GM21526 (cell line): ENCODE results near the gene GSTCD.

Source experiments
- ATAC-seq: cut with Tn5 transposase; IDR thresholded peaks from one replicate; pipeline ENCODE4 v1.9.1; 2021; ENCODE audit warnings: moderate library complexity; ENCODE audit not compliant: unreplicated experiment, low FRiP score

GSTCD gene

GRCh38 chr4:105871997-105872396 lies 163.4 kb downstream of the GSTCD start:
- ATAC-seq, result no peak

- ATAC-seq, result no peak
Observed at GRCh38 chr4:105875233-105875632, 166.6 kb downstream of the GSTCD start.

- ATAC-seq, result no peak
Observed at GRCh38 chr4:105878668-105879067, 170.1 kb downstream of the GSTCD start.

DNA sequence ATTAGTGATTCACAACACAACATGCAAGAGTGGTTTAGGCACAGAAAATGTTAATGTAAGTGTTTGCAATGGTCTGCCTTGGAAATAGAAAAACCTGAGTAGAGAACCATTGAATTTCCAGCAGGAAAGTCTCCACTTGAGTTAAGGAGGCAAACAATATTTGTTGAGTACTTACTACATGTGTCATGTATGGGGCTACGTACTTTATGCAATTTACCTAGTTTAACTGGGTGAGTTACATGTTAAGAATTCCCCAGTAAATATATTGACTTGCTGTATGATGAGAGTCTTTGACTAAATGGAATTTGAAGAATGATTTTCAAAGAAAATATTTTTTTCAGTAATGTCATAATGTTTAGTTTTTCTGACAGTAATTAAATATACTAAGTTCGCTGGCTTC lies 178.9 kb downstream of the GSTCD start:
- ATAC-seq, result no peak

GRCh38 chr4:105894660-105895582 lies 186.3 kb downstream of the GSTCD start, which contains the start of gene NPNT:
Gene NPNT, plus strand, starts transcription at chr4:105895471. Its CDS starts 182 bp downstream, at chr4:105895653.
- peak; percentile 33 for ATAC-seq

DNA sequence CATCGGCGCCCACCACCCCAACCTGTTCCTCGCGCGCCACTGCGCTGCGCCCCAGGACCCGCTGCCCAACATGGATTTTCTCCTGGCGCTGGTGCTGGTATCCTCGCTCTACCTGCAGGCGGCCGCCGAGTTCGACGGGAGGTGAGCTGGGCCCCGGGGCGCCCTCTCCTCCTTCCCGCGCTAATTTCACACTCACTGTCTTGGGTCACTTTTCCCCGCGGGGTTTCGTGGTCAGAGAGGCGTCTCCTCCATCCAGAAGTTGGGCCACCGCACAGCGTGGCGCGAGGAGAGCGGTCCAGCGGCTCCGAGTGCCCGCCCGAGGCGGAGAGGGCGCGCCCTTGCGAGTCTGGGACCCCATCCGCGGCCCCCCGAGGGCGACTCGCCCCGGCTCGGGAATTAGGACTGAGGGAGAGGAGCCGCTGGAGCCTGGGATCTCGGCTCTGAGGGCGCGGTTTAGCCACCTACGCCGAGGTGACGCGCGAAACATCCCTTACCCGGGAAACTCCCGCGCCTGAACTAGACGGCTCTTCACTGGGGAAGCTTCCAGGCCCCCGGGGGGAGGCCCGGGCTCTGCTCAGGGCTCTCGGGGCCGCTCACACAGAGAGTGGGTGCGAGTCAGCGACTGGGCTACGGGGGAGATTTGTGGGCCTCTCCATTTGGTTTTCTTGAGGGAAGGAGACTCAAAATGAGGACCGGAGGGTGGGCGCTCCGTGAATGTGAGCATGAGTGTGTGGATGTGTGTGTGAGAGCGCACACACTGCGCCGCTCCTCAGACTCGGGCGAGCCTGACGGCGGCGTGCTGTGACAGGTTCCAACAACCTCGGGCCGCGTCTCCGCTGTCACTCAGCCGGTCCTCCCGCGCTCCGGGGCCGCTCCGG lies 187.2 kb downstream of the GSTCD start:
- peak; percentile 50 for ATAC-seq

DNA sequence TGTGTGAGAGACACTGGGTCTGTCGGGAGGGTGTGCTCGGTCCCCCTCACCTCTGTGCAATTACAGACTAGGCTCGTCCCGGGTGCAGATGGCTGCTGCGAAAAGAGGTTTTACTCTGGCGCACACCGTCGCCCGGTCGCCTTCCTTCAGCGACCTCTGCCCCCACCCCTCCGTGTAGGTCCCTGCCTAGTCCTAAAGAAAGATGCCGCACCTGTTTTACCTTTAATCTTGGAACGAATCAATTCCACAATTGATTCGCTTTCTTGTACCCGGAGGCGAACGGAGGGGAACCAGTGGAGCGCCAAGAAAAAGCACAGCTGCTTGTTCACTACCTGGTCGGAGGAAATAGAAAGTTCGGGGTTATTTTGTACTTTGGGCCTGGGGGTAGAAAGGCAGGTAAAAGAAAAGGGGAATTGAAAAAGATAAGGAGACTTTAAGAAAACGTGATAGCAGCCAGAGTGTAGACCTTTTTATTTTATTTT lies 187.9 kb downstream of the GSTCD start:
- peak; percentile 27 for ATAC-seq
